ENCODE results near the gene NPIPA5. TPM values are rescaled to one million over a fixed set of nuclear protein-coding genes. Genes with fewer than 3 reads are reported as not detected.
A peak's percentile ranks its signal among the peaks of the same experiment; 100 is the strongest.
"Not testable (repeated sequence)": the region's sequence is repeated elsewhere in the genome, so short reads cannot be mapped to it uniquely, and the experiment has no call there.

NPIPA5 gene
- total RNA-seq, 1 donor from 2014 or later, result 5.0 TPM

DNA sequence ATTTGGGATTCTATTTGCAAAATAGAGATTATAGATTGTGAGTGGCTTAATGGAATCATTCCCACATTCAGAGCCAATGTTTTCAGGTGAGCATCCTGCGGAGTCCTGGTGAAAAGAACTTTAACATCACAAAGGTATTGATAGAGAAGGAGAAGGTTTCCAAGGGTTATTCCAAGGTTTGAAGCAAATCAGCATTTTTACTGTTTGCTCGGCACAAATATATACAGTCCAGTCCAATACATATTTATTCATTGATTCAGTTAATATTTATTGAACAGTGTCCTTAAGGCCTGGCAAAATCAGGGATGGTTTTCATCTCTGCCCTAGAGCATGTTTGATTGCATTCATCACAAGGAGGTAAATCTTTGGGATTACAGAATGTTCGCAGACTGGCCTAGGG lies 23.9 kb upstream of the NPIPA5 start:
- Mint-ChIP-seq H3K27ac (no peak overlapping the region), H3K9me3 (no peaks in the 10 kb centered on the region)

DNA sequence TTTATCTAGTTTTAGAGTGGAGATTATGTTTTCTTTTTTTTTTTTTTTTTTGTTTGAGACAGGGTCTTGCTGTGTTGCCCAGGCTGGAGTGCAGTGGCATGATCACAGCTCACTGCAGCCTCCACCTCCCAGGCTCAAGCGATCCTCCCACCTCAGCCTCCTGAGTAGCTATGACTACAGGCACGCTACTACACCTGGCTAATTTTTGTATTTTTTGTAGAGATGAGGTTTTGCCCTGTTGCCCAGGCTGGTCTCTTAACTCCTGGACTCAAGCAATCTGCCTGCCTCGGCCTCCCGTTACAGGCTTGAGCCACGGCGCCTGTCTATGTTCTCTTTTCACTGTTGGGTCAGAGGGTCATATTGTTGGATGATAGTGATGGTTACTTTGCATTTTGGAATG lies 22.2 kb upstream of the NPIPA5 start:
- DNase-seq (ENCODE audit: extremely low spot score, unreplicated experiment); H3K4me1 Mint-ChIP-seq (ENCODE audit: unreplicated experiment); H3K9me3 Mint-ChIP-seq; H3K27me3 Mint-ChIP-seq; H3K36me3 Mint-ChIP-seq; H3K4me3 Mint-ChIP-seq; H3K27ac Mint-ChIP-seq: not testable (repeated sequence)

More for the DNA sequence above, 23.9 kb upstream of the NPIPA5 start:
- TF ChIP-seq, protein P1, sequence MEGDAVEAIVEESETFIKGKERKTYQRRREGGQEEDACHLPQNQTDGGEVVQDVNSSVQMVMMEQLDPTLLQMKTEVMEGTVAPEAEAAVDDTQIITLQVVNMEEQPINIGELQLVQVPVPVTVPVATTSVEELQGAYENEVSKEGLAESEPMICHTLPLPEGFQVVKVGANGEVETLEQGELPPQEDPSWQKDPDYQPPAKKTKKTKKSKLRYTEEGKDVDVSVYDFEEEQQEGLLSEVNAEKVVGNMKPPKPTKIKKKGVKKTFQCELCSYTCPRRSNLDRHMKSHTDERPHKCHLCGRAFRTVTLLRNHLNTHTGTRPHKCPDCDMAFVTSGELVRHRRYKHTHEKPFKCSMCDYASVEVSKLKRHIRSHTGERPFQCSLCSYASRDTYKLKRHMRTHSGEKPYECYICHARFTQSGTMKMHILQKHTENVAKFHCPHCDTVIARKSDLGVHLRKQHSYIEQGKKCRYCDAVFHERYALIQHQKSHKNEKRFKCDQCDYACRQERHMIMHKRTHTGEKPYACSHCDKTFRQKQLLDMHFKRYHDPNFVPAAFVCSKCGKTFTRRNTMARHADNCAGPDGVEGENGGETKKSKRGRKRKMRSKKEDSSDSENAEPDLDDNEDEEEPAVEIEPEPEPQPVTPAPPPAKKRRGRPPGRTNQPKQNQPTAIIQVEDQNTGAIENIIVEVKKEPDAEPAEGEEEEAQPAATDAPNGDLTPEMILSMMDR (conservative IDR thresholded peaks at IDR 0.05), result no peak
- no peak overlapping the region for H3K4me3 Mint-ChIP-seq
- no peaks in the 10 kb centered on the region for H3K27me3 Mint-ChIP-seq
- DNase-seq (ENCODE audit: extremely low spot score, unreplicated experiment), result no peak
- no peaks in the 10 kb centered on the region for H3K36me3 Mint-ChIP-seq
- no peaks in the 10 kb centered on the region for H3K4me1 Mint-ChIP-seq (ENCODE audit: unreplicated experiment)

DNA sequence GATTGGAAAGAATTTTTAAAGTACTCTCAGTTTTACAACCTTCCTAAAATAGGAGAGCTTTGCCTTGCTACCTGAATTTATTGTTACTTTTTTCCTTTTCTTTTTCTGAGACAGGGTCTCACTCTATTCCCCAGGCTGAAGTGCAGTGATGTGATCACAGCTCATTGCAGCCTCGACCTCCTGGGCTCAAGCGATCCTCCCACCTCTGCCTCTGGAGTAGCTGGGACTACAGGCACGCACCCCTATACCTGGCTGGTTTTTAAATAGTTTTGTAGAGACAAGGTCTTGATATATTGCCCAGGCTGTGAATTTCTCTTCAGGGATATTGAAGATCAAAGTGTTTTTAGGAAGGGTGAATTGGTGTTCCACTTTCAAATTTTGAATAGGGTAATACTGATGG lies 21.2 kb upstream of the NPIPA5 start:
- DNase-seq (ENCODE audit: extremely low spot score, unreplicated experiment), result no peak
- Mint-ChIP-seq H3K4me3 (peak overlapping the region; percentile 45), H3K27ac (peak overlapping the region; percentile 12), H3K9me3 (no peaks in the 10 kb centered on the region), H3K36me3 (no peaks in the 10 kb centered on the region), H3K27me3 (no peaks in the 10 kb centered on the region), H3K4me1 (ENCODE audit: unreplicated experiment) (no peaks in the 10 kb centered on the region)
- TF ChIP-seq, protein P1 (conservative IDR thresholded peaks at IDR 0.05), result no peak

DNA sequence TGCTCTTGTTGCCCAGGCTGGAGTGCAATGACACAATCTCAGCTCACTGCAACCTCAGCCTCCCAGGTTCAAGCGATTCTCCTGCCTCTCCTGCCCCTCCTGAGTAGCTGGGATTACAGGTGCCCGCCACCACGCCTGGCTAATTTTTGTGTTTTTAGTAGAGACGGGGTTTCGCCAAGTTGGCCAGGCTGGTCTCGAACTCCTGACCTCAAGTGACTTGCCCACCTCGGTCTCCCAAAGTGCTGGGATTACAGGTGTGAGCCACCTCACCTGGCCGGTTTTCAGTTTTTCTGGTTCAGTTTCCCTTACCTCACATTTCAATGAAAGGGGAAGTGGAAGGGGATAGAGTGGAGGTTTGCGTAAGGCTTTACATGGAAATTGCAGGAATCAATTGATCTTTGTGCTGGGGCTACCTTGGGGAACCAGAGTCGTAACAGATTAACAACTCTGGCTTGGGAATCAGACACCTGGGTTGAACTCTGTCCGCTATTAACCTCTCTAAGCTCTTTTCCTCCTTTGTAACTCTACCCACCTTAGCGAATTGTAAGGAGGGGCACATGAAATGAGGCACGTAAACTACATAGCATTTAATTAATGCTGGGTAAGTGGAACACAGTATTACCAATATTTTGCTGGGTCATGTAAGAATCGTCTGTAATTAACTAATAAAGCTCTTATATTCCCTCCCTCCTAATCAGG lies 20.7 kb upstream of the NPIPA5 start:
- no peak for DNase-seq (ENCODE audit: extremely low spot score, unreplicated experiment)
- no peaks in the 10 kb centered on the region for H3K9me3 Mint-ChIP-seq
- H3K4me3 Mint-ChIP-seq, result peak overlapping the region; percentile 37
- TF ChIP-seq, protein P1 (conservative IDR thresholded peaks at IDR 0.05), result no peak
- H3K27me3 Mint-ChIP-seq, result no peaks in the 10 kb centered on the region
- no peaks in the 10 kb centered on the region for H3K4me1 Mint-ChIP-seq (ENCODE audit: unreplicated experiment)
- peak overlapping the region; percentile 12 for H3K27ac Mint-ChIP-seq
- H3K36me3 Mint-ChIP-seq, result no peaks in the 10 kb centered on the region

DNA sequence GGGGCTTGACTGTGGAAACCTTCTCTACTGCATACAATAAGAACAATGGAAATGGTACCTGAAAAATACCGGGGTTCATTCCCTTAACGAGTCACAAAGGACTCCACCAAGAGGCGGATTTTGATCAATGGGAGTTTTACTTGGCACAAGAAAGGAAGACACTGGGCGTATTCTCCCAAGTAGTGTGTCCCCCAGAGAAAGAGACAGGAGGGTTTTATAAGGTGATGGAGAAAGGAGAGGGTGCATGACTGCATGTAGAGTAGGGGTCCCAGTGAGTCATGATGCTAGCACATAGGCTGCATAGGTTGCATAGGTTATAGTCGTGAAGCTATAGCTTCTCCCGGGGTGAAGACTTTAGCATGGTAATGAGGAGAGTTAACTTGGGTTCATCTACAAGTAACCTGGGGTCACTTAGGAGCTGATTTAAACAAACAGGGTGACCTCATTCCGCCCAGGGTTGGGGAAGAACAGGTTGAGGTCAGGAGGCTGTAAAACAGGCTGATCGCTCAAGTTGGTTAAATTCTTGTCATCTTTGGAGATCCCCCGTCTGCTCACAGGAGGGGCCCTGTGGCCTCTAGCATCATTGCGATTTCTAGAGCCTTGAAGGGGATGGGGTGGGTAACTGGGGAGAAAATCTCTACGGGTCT lies 19.0 kb upstream of the NPIPA5 start:
- Mint-ChIP-seq H3K36me3 (no peaks in the 10 kb centered on the region), H3K9me3 (no peaks in the 10 kb centered on the region), H3K4me3 (peak overlapping the region; percentile 63), H3K27ac (no peak overlapping the region), H3K4me1 (ENCODE audit: unreplicated experiment) (no peaks in the 10 kb centered on the region), H3K27me3 (no peaks in the 10 kb centered on the region)
- peak; percentile 15 for DNase-seq (ENCODE audit: extremely low spot score, unreplicated experiment)
- TF ChIP-seq, protein P1 (conservative IDR thresholded peaks at IDR 0.05), result no peak

DNA sequence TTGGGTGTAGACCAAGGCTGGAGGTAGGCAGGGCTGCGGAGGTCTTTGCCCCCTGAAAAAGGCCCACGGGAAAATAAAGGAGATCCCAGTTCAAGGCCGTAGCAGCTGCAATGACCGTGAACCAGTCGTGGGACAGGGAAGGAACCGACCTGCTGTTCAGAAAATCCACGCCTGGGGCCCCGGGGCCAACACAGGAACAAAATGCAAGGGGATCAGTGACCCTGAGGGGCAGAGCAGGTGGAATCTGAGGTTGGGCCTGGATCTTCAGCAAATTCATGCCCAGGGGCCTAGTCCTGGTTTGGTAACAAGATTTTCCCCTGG lies 18.4 kb upstream of the NPIPA5 start:
- not testable (repeated sequence) for H3K27me3 Mint-ChIP-seq; H3K36me3 Mint-ChIP-seq; H3K9me3 Mint-ChIP-seq; H3K4me1 Mint-ChIP-seq (ENCODE audit: unreplicated experiment)
- peak; percentile 47 for DNase-seq (ENCODE audit: extremely low spot score, unreplicated experiment)
- H3K4me3 Mint-ChIP-seq, result peak overlapping the region; percentile 63
- peak overlapping the region; percentile 34 for H3K27ac Mint-ChIP-seq

All from type B pancreatic cell (in vitro differentiated cells).